Ishikawa (cell line): ENCODE data around the gene ATF6.

ENCODE experiments used
- CEBPB ChIP-seq: IDR thresholded peaks from 2 replicates; pipeline ENCODE4 v1.6.1; 2012
- FOXM1 ChIP-seq: IDR thresholded peaks from 2 replicates; pipeline ENCODE4 v1.6.1; 2012; ENCODE audit warnings: low read depth, borderline replicate concordance
- RAD21 ChIP-seq: IDR thresholded peaks from 2 replicates; pipeline ENCODE4 v1.6.1; 2012; ENCODE audit warnings: low read depth
- TAF1 ChIP-seq: IDR thresholded peaks from 2 replicates; pipeline ENCODE4 v1.6.1; 2012; ENCODE audit warnings: low read depth, mild to moderate bottlenecking
- TCF12 ChIP-seq: IDR thresholded peaks from 2 replicates; pipeline ENCODE4 v1.6.1; 2012; ENCODE audit warnings: low read depth
- TF ChIP-seq, protein P1 (sequence below): IDR thresholded peaks from 2 replicates; pipeline ENCODE4 v1.6.1; 2012; ENCODE audit warnings: low read depth, mild to moderate bottlenecking

DNA sequence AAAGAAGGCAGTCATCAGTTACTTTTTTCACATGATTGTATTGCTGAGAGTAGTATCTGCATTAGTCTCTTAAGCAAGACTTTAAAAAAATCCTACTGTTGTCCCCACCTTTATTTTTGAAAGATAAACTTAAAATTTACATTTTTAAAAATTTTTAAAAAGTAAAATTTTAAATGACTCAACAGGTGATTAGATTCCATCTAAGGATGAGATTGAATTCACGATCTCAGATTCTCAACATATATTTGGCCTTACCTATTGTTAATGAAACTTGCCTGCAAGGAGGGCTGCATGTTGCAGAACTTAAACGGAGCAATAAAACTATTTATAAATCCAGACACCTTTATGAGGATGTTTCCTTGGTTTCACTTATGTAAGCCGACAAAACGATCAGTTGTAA, 182.3 kb downstream of the ATF6 start:
- no peak for TF ChIP-seq TAF1
- TF ChIP-seq FOXM1, result no peak
- TF ChIP-seq RAD21, result no peak
- TF ChIP-seq, protein P1, sequence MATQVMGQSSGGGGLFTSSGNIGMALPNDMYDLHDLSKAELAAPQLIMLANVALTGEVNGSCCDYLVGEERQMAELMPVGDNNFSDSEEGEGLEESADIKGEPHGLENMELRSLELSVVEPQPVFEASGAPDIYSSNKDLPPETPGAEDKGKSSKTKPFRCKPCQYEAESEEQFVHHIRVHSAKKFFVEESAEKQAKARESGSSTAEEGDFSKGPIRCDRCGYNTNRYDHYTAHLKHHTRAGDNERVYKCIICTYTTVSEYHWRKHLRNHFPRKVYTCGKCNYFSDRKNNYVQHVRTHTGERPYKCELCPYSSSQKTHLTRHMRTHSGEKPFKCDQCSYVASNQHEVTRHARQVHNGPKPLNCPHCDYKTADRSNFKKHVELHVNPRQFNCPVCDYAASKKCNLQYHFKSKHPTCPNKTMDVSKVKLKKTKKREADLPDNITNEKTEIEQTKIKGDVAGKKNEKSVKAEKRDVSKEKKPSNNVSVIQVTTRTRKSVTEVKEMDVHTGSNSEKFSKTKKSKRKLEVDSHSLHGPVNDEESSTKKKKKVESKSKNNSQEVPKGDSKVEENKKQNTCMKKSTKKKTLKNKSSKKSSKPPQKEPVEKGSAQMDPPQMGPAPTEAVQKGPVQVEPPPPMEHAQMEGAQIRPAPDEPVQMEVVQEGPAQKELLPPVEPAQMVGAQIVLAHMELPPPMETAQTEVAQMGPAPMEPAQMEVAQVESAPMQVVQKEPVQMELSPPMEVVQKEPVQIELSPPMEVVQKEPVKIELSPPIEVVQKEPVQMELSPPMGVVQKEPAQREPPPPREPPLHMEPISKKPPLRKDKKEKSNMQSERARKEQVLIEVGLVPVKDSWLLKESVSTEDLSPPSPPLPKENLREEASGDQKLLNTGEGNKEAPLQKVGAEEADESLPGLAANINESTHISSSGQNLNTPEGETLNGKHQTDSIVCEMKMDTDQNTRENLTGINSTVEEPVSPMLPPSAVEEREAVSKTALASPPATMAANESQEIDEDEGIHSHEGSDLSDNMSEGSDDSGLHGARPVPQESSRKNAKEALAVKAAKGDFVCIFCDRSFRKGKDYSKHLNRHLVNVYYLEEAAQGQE, result no peak
- no peak for TF ChIP-seq TCF12
- no peak for TF ChIP-seq CEBPB
